H1 (cell line): ENCODE results near the gene FMN2. TPM values are rescaled to one million over a fixed set of nuclear protein-coding genes. Genes with fewer than 3 reads are reported as not detected.

Experiments used
- CTCF ChIA-PET: fragments of 300-600 bp; sonication (Branson Sonifier 250); formaldehyde crosslinking; loops from one replicate; lab custom pipeline; 2021; ENCODE audit not compliant: partially characterized antibody; lab: Charles Lee
- POLR2A ChIA-PET: fragments of 300-600 bp; sonication (Branson Sonifier 250); formaldehyde crosslinking; loops from one replicate; lab custom pipeline; 2021; ENCODE audit warnings: inconsistent platforms; ENCODE audit not compliant: partially characterized antibody; lab: Charles Lee
- DNase-seq, 2 experiments: peaks; one replicate each; pipeline versions ENCODE4 v3.0.0 to v3.0.0-alpha.2; 2010 to 2022; ENCODE audit warnings: low spot score in 2 of 2, low read depth in 1 of 2, mixed read lengths in 1 of 2
- FAIRE-seq: peaks from 2 replicates; lab custom pipeline; 2011; peaks lifted over from hg19 to GRCh38; lab: Jason Lieb, UNC
- H2AFZ ChIP-seq: 2 replicates; pipeline ENCODE4 v1.8.1; 2012; ENCODE audit warnings: low read length, inconsistent platforms
- H2AK5ac ChIP-seq: 2 replicates; pipeline ENCODE4 v1.6.1; 2013; ENCODE audit warnings: low read depth, low read length
- H2BK120ac ChIP-seq: replicated peaks from 2 replicates; pipeline ENCODE3; 2013; ENCODE audit warnings: low read depth, low read length, inconsistent platforms
- H2BK12ac ChIP-seq: 2 replicates; pipeline ENCODE4 v1.6.1; 2013; ENCODE audit warnings: low read depth, low read length
- H2BK15ac ChIP-seq: 2 replicates; pipeline ENCODE4 v1.6.1; 2013; ENCODE audit warnings: low read length
- H2BK20ac ChIP-seq: 2 replicates; pipeline ENCODE4 v1.6.1; 2013; ENCODE audit warnings: low read length
- H2BK5ac ChIP-seq: 2 replicates; pipeline ENCODE4 v1.6.1; 2013; ENCODE audit warnings: low read depth, low read length
- H3K14ac ChIP-seq: 2 replicates; pipeline ENCODE4 v1.6.1; 2013; ENCODE audit warnings: inconsistent platforms; ENCODE audit not compliant: insufficient read length
- H3K18ac ChIP-seq: 2 replicates; pipeline ENCODE4 v1.6.1; 2013; ENCODE audit warnings: low read length; ENCODE audit errors: extremely low read depth
- H3K23ac ChIP-seq: 2 replicates; pipeline ENCODE4 v1.6.1; 2013; ENCODE audit warnings: inconsistent platforms; ENCODE audit not compliant: insufficient read length
- H3K23me2 ChIP-seq: 2 replicates; pipeline ENCODE4 v1.6.1; 2013; ENCODE audit warnings: low read depth, low read length
- H3K27ac ChIP-seq: 2 replicates; pipeline ENCODE4 v1.6.1; 2011; ENCODE audit warnings: low read depth, low read length, inconsistent platforms
- H3K27me3 ChIP-seq, 4 experiments: replicated peaks in 1 of 4; 1 replicate in 1 of 4; 2 replicates in 3 of 4; pipeline versions ENCODE4 v1.6.1 to v1.8.1; 2011 to 2013; ENCODE audit warnings: low read length in 3 of 4, mild to moderate bottlenecking in 3 of 4, inconsistent platforms in 2 of 4, mixed read lengths in 2 of 4, moderate library complexity in 1 of 4; ENCODE audit not compliant: control insufficient read depth in 3 of 4, insufficient read depth in 3 of 4; ENCODE audit errors: extremely low read depth in 1 of 4
- H3K36me3 ChIP-seq, 4 experiments: 2 replicates each; pipeline versions ENCODE4 v1.6.1 to v1.8.1; 2011 to 2013; ENCODE audit warnings: mild to moderate bottlenecking in 4 of 4, low read length in 3 of 4, moderate library complexity in 2 of 4, control low read depth in 1 of 4, inconsistent platforms in 1 of 4; ENCODE audit not compliant: insufficient read depth in 4 of 4, control insufficient read depth in 2 of 4
- H3K4ac ChIP-seq: replicated peaks from 2 replicates; pipeline ENCODE3; 2013; ENCODE audit warnings: low read length, low read depth, mixed read lengths, inconsistent platforms; ENCODE audit not compliant: insufficient read length
- H3K4me1 ChIP-seq, 4 experiments: replicated peaks in 1 of 4; 1 replicate in 1 of 4; 2 replicates in 3 of 4; pipeline versions ENCODE4 v1.6.1 to v1.8.1; 2011 to 2013; ENCODE audit warnings: low read length in 3 of 4, inconsistent platforms in 2 of 4, mixed read lengths in 1 of 4; ENCODE audit not compliant: insufficient read depth in 4 of 4, control insufficient read depth in 3 of 4
- H3K4me2 ChIP-seq, 2 experiments: 2 replicates each; pipeline versions ENCODE4 v1.6.1 to v1.8.1; 2011 to 2013; ENCODE audit warnings: low read depth in 2 of 2, low read length in 2 of 2, control low read depth in 1 of 2, inconsistent platforms in 1 of 2, mild to moderate bottlenecking in 1 of 2; ENCODE audit not compliant: insufficient read depth in 1 of 2
- H3K4me3 ChIP-seq, 4 experiments: fragments of 200-600, 300-600 bp in 1 of 4; sonication (generic), shearing (Covaris generic), sonication (Bioruptor Twin) in 1 of 4; 2 replicates each; pipeline versions ENCODE4 v1.5.1 to v1.8.1; 2011 to 2016; ENCODE audit warnings: low read length in 4 of 4, low read depth in 3 of 4, control low read depth in 2 of 4, inconsistent platforms in 2 of 4, mild to moderate bottlenecking in 2 of 4, mixed read lengths in 1 of 4, moderate library complexity in 1 of 4; ENCODE audit not compliant: insufficient read depth in 2 of 4; ENCODE audit errors: extremely low read depth in 1 of 4
- H3K56ac ChIP-seq: replicated peaks from 2 replicates; pipeline ENCODE3; 2013; ENCODE audit warnings: low read depth, mild to moderate bottlenecking, mixed read lengths, low read length, inconsistent platforms; ENCODE audit not compliant: insufficient read length
- H3K79me1 ChIP-seq: 2 replicates; pipeline ENCODE4 v1.6.1; 2013; ENCODE audit warnings: low read depth, low read length, control low read depth
- H3K79me2 ChIP-seq, 2 experiments: 2 replicates each; pipeline versions ENCODE4 v1.6.1 to v1.8.1; 2012 to 2013; ENCODE audit warnings: low read length in 2 of 2, mild to moderate bottlenecking in 2 of 2, inconsistent platforms in 1 of 2; ENCODE audit not compliant: insufficient read depth in 2 of 2, control insufficient read depth in 1 of 2
- H3K9ac ChIP-seq, 4 experiments: replicated peaks in 1 of 4; 1 replicate in 1 of 4; 2 replicates in 3 of 4; pipeline versions ENCODE4 v1.6.1 to v1.8.1; 2011 to 2013; ENCODE audit warnings: low read depth in 3 of 4, low read length in 3 of 4, control low read depth in 2 of 4, mild to moderate bottlenecking in 2 of 4, moderate library complexity in 2 of 4, inconsistent platforms in 1 of 4; ENCODE audit errors: extremely low read depth in 1 of 4
- H3K9me3 ChIP-seq, 2 experiments: 2 replicates each; pipeline versions ENCODE4 v1.6.1 to v1.8.1; 2012 to 2013; ENCODE audit warnings: mild to moderate bottlenecking in 2 of 2, moderate library complexity in 2 of 2, control low read depth in 1 of 2, inconsistent platforms in 1 of 2, low read depth in 1 of 2, low read length in 1 of 2, mixed read lengths in 1 of 2; ENCODE audit not compliant: insufficient read depth in 2 of 2
- H4K20me1 ChIP-seq, 2 experiments: replicated peaks in 1 of 2; 2 replicates each; pipeline versions ENCODE3 to v1.8.1; 2011 to 2013; ENCODE audit warnings: inconsistent platforms in 2 of 2, low read length in 2 of 2, mild to moderate bottlenecking in 1 of 2; ENCODE audit not compliant: insufficient read depth in 2 of 2, control insufficient read depth in 1 of 2
- H4K5ac ChIP-seq: 2 replicates; pipeline ENCODE4 v1.6.1; 2013; ENCODE audit warnings: low read length, low read depth, mixed read lengths, inconsistent platforms; ENCODE audit not compliant: insufficient read length
- H4K8ac ChIP-seq: 2 replicates; pipeline ENCODE4 v1.8.0; 2013; ENCODE audit warnings: mild to moderate bottlenecking, moderate library complexity, low read length, inconsistent platforms; ENCODE audit not compliant: insufficient read depth; ENCODE audit errors: extremely low read depth
- H4K91ac ChIP-seq: replicated peaks from 2 replicates; pipeline ENCODE3; 2013; ENCODE audit warnings: low read length, mixed read lengths, inconsistent platforms; ENCODE audit not compliant: insufficient read length
- CEBPB ChIP-seq: IDR thresholded peaks from 2 replicates; pipeline ENCODE4 v1.6.1; 2012; ENCODE audit warnings: low read depth, low read length
- EGR1 ChIP-seq: IDR thresholded peaks from 2 replicates; pipeline ENCODE4 v1.6.1; 2011; ENCODE audit warnings: low read depth, low read length, borderline replicate concordance
- EZH2 ChIP-seq: fragments of 200-600 bp; sonication (generic); IDR thresholded peaks from 2 replicates; pipeline ENCODE4 v1.7.1; 2012; ENCODE audit warnings: low read depth, mild to moderate bottlenecking, moderate library complexity, low read length, inconsistent platforms; ENCODE audit not compliant: severe bottlenecking
- GTF2F1 ChIP-seq: IDR thresholded peaks from 2 replicates; pipeline ENCODE4 v1.6.1; 2012; ENCODE audit warnings: low read depth, low read length, improper control_type of control experiment, borderline replicate concordance
- JUN ChIP-seq: IDR thresholded peaks from 2 replicates; pipeline ENCODE4 v1.6.1; 2011; ENCODE audit warnings: low read depth, mild to moderate bottlenecking, improper control_type of control experiment, low read length
- KDM1A ChIP-seq: fragments of 200-600, 300-600 bp; sonication (generic); IDR thresholded peaks from 2 replicates; pipeline ENCODE4 v1.7.1; 2016; ENCODE audit warnings: mild to moderate bottlenecking, low read length, borderline replicate concordance
- KDM5A ChIP-seq: fragments of 200-600 bp; IDR thresholded peaks from 2 replicates; pipeline ENCODE4 v1.7.1; 2012; ENCODE audit warnings: mild to moderate bottlenecking, low read length, inconsistent platforms, mixed read lengths
- MAFK ChIP-seq: IDR thresholded peaks from 2 replicates; pipeline ENCODE4 v1.6.1; 2012; ENCODE audit warnings: low read depth, mild to moderate bottlenecking, improper control_type of control experiment, low read length
- RNF2 ChIP-seq: fragments of 200-900, 300-1000 bp; sonication (generic); IDR thresholded peaks from 2 replicates; pipeline ENCODE4 v1.7.1; 2016; ENCODE audit warnings: borderline replicate concordance, low read depth, mild to moderate bottlenecking, antibody characterized with exemption, low read length; ENCODE audit not compliant: poor library complexity, severe bottlenecking; ENCODE audit errors: missing control alignments
- WGBS, 2 experiments: shearing (Covaris generic) in 1 of 2; methylation state at CpG; one replicate each; pipeline versions ENCODE4 v1.1.6 to v1.1.7; 2013 to 2015; ENCODE audit warnings: low lambda C conversion rate in 2 of 2, mixed read lengths in 2 of 2, inconsistent platforms in 1 of 2, low coverage in 1 of 2, missing lambda C conversion rate in 1 of 2; ENCODE audit not compliant: insufficient replicate concordance in 2 of 2, insufficient coverage in 1 of 2, insufficient read length in 1 of 2; ENCODE audit errors: extremely low coverage in 1 of 2, missing lambda C conversion rate in 1 of 2; 5-methylcytosine and 5-hydroxymethylcytosine counted together
- polyA plus RNA-seq, 7 experiments: library from polyadenylated mRNA; depleted of rRNA in 3 of 7; stranded (reverse) in 5 of 7; unstranded in 2 of 7; fragments of >200 nt in 5 of 7; fragments of 200-250 nt in 2 of 7; gene quantifications; 1 replicate in 5 of 7; 2 replicates in 1 of 7; 4 replicates in 1 of 7; pipeline versions ENCODE4 v1.2.1 to v1.2.3, GENCODE V29; 2011 to 2013; ENCODE audit warnings: missing spikeins in 2 of 7, mixed read lengths in 2 of 7
- total RNA-seq: library from RNA; stranded (reverse); fragmentation: NEBNext Ultra II Directional; extraction: Animal tissue kit (Norgen Biotek cat#: 25700); gene quantifications from 2 replicates; pipeline ENCODE4 v1.2.1, GENCODE V29; 2021
- TF ChIP-seq, protein P1 (sequence below): IDR thresholded peaks from 2 replicates; pipeline ENCODE4 v1.6.1; 2012; ENCODE audit warnings: inconsistent platforms

Gene FMN2
- total and polyA plus RNA-seq, 2 of the 8 experiments (the other 6 are each of a cell fraction or from before 2014, with no cell fraction given): 0.83 to 2.0 TPM

DNA sequence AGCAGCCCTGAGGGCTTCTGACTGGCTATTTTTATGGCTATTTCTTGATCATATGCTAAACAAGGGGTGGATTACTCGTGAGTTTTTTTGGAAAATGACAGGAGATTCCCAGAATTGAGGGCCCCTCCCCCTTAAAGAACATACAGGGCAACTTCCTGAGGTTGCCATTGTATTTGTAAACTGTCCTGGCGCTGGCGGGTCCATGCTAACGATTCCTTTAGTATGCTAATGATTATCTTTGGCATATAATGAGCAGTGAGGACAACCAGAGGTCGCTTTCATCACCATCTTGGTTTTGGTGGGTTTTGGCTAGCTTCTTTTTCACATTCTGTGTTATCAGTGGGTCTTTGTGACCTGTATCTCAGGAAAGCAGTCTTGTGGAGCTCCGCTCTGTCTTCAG is 24.1 kb downstream of the FMN2 start:
- Histone ChIP-seq H3K79me2 (no peaks in the 10 kb centered on the region), H3K23me2 (no peaks in the 10 kb centered on the region)
- DNase-seq: no peak
- TF ChIP-seq KDM5A: no peak
- no peak for TF ChIP-seq KDM1A
- no peak for TF ChIP-seq EGR1
- TF ChIP-seq CEBPB: no peak
- no peak for TF ChIP-seq MAFK
- no peak for TF ChIP-seq JUN
- no peak for TF ChIP-seq EZH2
- TF ChIP-seq, protein P1, sequence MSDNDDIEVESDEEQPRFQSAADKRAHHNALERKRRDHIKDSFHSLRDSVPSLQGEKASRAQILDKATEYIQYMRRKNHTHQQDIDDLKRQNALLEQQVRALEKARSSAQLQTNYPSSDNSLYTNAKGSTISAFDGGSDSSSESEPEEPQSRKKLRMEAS: no peak
- no peak for TF ChIP-seq RNF2
- TF ChIP-seq GTF2F1: no peak

More for the DNA sequence above, 24.1 kb downstream of the FMN2 start:
- H2BK20ac ChIP-seq: no peak overlapping the region
- H2BK5ac ChIP-seq: no peak overlapping the region
- no peaks in the 10 kb centered on the region for H3K27me3 ChIP-seq
- POLR2A ChIA-PET: no interaction called here
- H2AFZ ChIP-seq: no peak overlapping the region
- H3K9ac ChIP-seq: no peak overlapping the region
- H3K23ac ChIP-seq: no peak overlapping the region
- no peaks in the 10 kb centered on the region; a peak in 1 of 4 replicates for H3K9me3 ChIP-seq
- FAIRE-seq: no peak
- H2BK15ac ChIP-seq: no peak overlapping the region
- no peak overlapping the region for H3K4me2 ChIP-seq
- no peak overlapping the region for H2AK5ac ChIP-seq
- H3K4me3 ChIP-seq: no peak overlapping the region
- no peak overlapping the region for H3K14ac ChIP-seq
- peaks cover 0 to 5% (median 2%) of the 10 kb centered on the region in 4 experiments; a peak in 2 of 7 replicates for H3K4me1 ChIP-seq
- no peak overlapping the region for H2BK12ac ChIP-seq
- H3K18ac ChIP-seq: no peak overlapping the region
- CTCF ChIA-PET: interaction anchor here (1.2 to 1.3 kb wide), 2 partner anchors 34 to 35 kb away, joined by 3 to 4 read pairs; no protein-coding TSS in a partner anchor
- H4K20me1 ChIP-seq: no peaks in the 10 kb centered on the region
- no peak overlapping the region for H4K91ac ChIP-seq
- no peak overlapping the region for H3K4ac ChIP-seq
- no peaks in the 10 kb centered on the region for H3K79me1 ChIP-seq
- H4K5ac ChIP-seq: no peak overlapping the region
- no peak overlapping the region for H4K8ac ChIP-seq
- H3K56ac ChIP-seq: no peak overlapping the region
- no peaks in the 10 kb centered on the region for H3K36me3 ChIP-seq
- H3K27ac ChIP-seq: no peak overlapping the region
- WGBS, 2 experiments: 78% methylated on average over 6 of the region's 6 CpGs; no CpG with 5 or more reads in 1 of the 2 experiments
- H2BK120ac ChIP-seq: no peak overlapping the region
